ENCODE measurements around the gene DOCK7. TPM values are rescaled to one million over a fixed set of nuclear protein-coding genes. Genes with fewer than 3 reads are reported as not detected.

Gene DOCK7
- total and polyA plus RNA-seq, 2 of the 8 experiments (the other 6 are each of a cell fraction or from before 2014, with no cell fraction given): 10.2 to 33.7 TPM

GRCh38 chr1:62436466-62437272 is 251.5 kb downstream of the DOCK7 start, which contains the start of gene USP1 (continued):
- no peak for TF ChIP-seq CHD7 (IDR thresholded peaks at IDR 0.05; ENCODE audit: insufficient replicate concordance, low read length)
- peak in 1 of 2 experiments; percentile 87; a peak in 2 of 4 replicates for TF ChIP-seq SIN3A (conservative IDR thresholded peaks at IDR 0.05 in 1 of 2, IDR thresholded peaks at IDR 0.05 in 1 of 2; ENCODE audit: low read depth in 1 of 2, low read length in 2 of 2)
- peak; percentile 47 for TF ChIP-seq ASH2L (IDR thresholded peaks at IDR 0.05; ENCODE audit: low read length)
- peak; percentile 70; the same call in 1 of the 2 replicates for TF ChIP-seq MAX (IDR thresholded peaks at IDR 0.05)
- TF ChIP-seq CHD1 (IDR thresholded peaks at IDR 0.05; ENCODE audit: low read depth, low read length): 0 out of 2 replicates have a peak, but pooled peaks have one; percentile 61
- no peak for TF ChIP-seq BACH1 (IDR thresholded peaks at IDR 0.05; ENCODE audit: low read length)
- peak; percentile 80 for TF ChIP-seq TBP (IDR thresholded peaks at IDR 0.05; ENCODE audit: low read depth, low read length)
- no peak for TF ChIP-seq RFX5 (IDR thresholded peaks at IDR 0.05; ENCODE audit: borderline replicate concordance, low read depth, low read length)
- peak; percentile 4 for TF ChIP-seq CTBP2 (IDR thresholded peaks at IDR 0.05; ENCODE audit: borderline replicate concordance, insufficient read depth, insufficient read length, low read length)

Measured in H1 (cell line).